ACHN (cell line): ENCODE results near the gene CIAO2B.
"Not testable (repeated sequence)": the region's sequence is repeated elsewhere in the genome, so short reads cannot be mapped to it uniquely, and the experiment has no call there.

Experiments
- DNase-seq: peaks from one replicate; pipeline ENCODE4 v3.0.0-alpha.2; 2015
- in situ Hi-C: cut with HindIII; loops from 2 replicates; pipeline ENCODE4 v1.10.0; 2017; ENCODE audit warnings: low sequenced_read_pairs, low pct_ligation_motif_present, low pct_unique_long_range_greater_than_20kb

Gene CIAO2B

DNA sequence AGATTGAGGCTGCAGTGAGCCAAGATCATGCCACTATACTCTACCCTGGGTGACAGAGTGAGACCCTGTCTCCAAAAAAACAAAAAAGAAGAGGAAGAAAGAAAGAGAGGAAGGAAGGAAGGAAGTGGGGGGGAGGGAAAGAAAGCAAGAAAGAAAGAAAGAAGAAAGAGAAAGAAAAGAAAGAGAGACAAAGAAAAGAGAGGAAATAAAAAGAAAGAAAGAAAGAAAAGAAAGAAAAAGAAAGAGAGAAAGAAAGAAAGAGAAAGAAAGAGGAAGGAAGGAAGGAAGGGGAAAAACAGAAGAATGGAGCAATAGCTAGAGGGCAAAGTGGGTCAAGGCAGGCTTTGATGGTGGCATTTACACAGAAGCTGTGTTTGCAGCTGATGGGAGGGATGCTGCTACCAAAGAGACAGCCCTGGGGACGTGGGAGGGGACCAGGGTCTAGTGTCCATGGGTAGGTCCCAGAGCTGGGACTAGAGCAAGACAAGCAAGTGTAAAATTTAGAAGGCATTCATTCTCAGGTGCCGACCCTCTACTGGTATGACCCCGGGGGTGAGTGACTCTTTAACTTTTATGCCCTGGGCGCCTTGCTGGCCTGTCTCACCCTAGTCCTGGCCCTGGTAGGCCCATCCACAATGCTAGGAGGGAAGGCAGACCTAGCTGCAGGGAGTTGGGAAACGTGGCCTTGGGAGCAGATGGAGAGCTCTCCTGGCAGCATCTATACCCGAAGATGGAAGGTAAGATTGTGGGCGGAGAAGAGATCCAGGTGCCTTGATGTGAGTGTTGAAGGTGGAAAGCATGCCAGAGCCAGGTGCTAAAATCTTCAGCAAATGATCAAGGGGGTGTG lies 24.9 kb upstream of the CIAO2B start:
- DNase-seq: no peak
- in situ Hi-C loops: no loop called here

- in situ Hi-C loops, DNase-seq: not testable (repeated sequence)
Observed at GRCh38 chr16:66956154-66956457, 21.9 kb upstream of the CIAO2B start.

- in situ Hi-C loops, DNase-seq: not testable (repeated sequence)
Observed at GRCh38 chr16:66955363-66956153, 21.4 kb upstream of the CIAO2B start.

- DNase-seq: peak; percentile 88
- in situ Hi-C loops: no loop called here
Observed at GRCh38 chr16:66954097-66954659, 20.0 kb upstream of the CIAO2B start.

DNA sequence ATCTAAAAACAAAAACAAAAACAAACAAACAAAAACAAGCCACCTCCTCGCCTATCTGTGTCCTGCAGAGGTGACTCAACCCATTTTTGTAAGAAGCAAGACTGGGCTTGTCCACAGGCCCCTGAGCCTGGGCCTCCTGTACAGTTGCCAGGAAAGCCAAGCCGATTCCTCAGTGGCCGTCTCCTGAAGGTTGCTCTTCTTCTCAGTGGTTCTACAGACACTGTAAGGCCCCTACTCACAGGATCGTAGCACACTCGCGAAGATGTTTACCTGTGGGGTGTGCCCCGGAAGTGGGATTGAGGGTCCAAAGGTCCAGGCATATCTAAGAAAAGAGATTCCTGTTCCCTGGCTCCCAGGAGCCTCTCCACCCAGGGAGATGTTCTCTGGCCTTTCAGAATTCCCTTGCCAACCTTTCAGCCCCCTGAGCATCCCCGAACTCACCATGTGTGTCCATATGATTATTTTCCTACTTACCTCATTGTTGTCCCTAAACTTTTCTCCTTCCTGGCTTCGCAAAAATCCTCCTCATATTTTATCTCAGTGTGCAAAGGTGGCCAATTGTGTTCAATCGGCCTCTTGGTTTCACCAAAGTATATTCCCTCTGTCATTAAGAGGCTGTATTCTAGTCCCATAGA lies 19.4 kb upstream of the CIAO2B start:
- in situ Hi-C loops: no loop called here
- DNase-seq: no peak

GRCh38 chr16:66952430-66953110 lies 18.4 kb upstream of the CIAO2B start:
- DNase-seq: no peak
- in situ Hi-C loops: no loop called here

DNA sequence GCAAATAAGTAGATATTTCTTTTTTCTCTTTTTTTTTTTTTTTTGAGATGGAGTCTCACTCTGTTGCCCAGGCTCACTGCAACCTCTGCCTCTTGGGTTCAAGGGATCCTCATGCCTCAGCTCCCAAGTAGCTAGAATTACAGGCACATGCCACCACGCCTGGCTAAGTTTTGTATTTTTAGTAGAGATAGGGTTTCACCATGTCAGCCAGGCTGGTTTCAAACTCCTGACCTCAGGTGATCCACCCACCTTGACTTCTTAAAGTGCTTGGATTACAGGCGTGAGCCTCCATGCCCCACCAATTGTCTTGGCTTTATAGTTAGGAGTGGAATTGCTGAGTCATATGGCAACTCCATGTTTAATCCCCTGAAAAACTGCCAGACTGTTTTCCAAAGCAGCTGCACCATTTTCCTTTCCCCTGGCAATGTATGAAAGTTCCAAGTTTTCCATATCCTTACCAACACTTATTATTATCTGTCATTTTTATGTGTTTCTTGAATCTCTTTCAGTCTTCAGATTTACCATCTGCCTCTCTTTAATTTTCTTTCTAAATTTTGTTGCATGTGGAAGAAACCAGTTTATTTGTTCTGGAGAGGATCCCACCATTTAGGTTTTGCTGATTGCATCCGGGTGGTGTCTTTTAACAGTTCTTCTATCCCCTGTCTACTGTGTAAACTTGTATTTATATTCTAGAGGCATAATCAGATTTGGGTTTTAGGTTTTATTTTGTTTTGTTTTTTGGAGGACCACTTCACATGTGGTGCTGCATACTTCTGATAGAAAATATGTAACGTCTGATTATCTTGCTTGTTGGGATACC lies 17.0 kb upstream of the CIAO2B start:
- no peak for DNase-seq
- in situ Hi-C loops: no loop called here

DNA sequence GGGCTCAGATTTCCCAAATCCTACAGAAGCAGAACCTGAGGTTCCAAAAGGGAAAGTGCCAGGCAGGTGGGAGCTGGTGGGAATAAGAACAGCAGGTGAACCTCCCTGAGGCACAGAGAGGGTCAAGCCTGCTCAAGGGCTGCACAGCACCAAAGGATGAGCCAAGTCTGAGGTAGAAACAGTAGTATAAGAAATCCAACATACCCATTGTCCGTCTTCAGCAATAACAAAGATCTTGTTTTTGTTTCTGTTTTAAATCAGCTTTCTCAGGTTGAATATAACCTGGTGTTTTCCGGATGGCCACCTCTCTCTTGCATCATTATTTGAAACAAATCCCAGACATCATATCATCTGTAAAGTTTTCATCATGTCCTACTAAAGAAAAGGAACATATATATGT lies 16.2 kb upstream of the CIAO2B start:
- no peak for DNase-seq
- in situ Hi-C loops: no loop called here

DNA sequence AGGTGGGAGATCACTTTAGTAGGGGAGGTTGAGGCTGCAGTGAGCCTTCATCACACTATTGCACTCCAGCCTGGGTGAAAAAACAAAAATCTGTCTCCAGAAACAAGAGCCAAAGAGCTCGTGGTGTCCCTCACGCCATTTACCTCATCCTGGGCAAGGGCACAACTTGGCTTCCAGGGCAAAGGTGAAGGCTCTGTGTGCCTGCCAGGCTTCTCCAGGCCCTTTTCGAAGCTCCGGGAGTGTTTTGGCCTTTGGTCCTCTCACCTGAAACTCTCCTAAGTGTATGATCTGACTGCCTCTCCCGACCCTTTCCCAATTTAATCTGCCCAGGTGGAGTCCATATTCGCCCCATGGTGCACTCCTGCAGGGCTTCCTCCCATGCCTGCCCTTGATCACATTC lies 15.3 kb upstream of the CIAO2B start:
- in situ Hi-C loops: no loop called here
- no peak for DNase-seq

- in situ Hi-C loops: no loop called here
Observed at GRCh38 chr16:66948837-66949225, 14.6 kb upstream of the CIAO2B start.

DNA sequence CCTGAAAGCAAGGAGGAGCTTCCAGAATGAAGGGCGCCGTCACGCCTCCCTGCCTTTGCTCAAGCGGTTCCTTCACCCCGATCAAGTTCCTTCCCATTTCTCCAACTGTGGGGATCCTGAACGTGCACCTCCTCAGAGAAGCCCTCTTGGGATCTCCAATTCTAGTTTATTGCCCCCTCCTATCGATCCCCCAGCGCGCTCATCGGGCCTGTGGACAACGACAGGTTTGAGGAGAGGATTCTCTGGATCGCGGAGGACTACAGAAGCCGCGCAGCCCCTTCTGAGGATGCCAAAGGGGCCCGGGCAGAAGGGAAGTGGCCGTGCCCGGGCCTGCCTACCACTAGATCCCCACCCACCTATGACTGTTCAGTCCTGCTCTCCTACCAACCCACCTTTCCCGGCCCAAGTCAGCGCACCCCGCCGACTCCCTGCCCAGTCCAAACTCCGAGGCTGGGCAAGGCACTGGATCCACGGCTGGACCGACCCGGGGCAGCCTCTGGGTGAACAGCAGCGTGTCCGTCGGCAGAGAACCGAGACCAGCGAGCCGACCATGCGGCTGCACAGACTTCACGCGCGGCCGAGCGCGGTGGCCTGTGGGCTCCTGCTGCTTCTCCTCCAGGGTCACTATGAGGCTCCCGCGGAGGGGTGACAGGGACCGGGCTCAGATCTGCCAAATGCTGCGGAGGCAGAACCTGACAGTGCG lies 14.1 kb upstream of the CIAO2B start:
- in situ Hi-C loops: no loop called here

More at GRCh38 chr16:66948837-66949225, 14.6 kb upstream of the CIAO2B start:
- no peak for DNase-seq

GRCh38 chr16:66947302-66948065 lies 13.3 kb upstream of the CIAO2B start:
- in situ Hi-C loops: no loop called here
- peak; percentile 93 for DNase-seq

More for the DNA sequence above, 14.1 kb upstream of the CIAO2B start:
- peak; percentile 54 for DNase-seq

DNA sequence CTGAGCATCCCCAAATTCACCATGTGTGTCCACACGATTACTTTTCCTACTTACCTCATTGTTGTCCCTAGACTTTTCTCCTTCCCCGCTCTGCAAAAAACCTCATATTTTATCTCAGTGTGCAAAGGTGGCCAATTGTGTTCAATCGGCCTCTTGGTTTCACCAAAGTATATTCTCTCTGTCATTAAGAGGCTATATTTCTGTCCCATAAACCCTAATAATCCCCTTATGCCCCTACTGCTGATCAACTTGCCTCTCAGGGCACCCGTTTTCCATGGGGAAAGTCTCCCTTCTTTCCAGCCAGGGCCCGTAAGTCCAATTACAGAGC lies 12.7 kb upstream of the CIAO2B start:
- DNase-seq: no peak
- in situ Hi-C loops: no loop called here

DNA sequence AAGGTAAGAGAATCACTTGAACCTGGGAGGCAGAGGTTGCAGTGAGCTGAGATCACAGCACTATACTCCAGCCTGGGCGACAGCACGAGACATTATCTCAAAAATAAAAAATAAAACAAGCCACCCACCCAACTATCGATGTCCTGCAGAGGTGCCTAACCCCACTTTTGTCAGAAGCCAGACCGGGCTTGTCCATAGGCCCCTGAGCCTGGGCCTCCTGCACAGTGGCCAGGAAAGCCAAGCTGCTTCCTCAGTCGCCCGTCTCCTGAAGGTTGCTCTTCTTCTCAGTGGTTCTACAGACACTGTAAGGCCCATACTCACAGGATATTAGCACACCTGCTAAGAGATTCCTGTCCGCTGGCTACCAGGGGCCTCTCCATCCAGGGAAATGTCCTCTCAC lies 12.3 kb upstream of the CIAO2B start:
- in situ Hi-C loops: no loop called here
- DNase-seq: no peak

GRCh38 chr16:66945939-66946338 lies 11.7 kb upstream of the CIAO2B start:
- in situ Hi-C loops: no loop called here
- no peak for DNase-seq

DNA sequence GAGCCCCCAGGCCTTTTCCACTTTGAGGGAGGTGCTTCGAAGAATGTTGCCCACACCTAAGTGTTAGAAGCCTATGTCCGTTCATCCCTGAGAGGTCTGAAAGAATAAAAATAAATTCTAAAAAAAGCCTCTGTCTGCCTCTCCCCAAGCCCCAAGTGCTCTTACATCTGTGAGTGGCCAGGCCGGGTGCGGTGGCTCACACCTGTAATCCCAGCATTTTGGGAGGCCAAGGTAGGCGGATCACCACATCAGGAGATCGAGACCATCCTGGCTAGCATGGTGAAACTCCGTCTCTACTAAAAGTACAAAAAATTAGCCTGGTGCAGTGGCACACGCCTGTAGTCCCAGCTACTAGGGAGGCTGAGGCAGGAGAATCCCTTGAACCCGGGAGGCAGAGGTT lies 10.8 kb upstream of the CIAO2B start:
- DNase-seq, in situ Hi-C loops: not testable (repeated sequence)

- no peak for DNase-seq
- in situ Hi-C loops: no loop called here
Observed at GRCh38 chr16:66944054-66944441, 9.8 kb upstream of the CIAO2B start.
